Left forelimb (tissue), 1 donor: Measurements from ENCODE around the gene MSRB3.

Source experiments
- DNase-seq: peaks from one replicate; pipeline ENCODE4 v3.0.0-alpha.2; 2018; ENCODE audit warnings: low spot score

MSRB3 gene

DNA sequence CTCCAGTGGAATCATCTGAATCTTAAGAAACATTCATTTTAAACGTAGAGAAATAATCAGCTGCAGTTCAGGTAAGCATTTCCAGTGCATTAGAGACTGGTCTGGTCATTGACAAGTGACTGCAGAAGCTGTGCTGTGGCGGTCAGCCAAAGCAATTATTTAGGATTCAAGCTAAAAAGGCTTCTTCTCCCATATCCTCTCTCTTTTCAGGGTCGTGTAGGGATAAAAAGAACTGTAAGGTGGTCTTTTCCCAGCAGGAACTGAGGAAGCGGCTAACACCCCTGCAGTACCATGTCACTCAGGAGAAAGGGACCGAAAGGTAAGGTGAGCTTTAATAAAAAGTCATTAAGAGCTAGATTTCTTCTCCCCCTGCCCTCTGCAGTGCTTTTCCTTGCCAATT is 48.1 kb downstream of the MSRB3 start:
- DNase-seq, result no peak

DNA sequence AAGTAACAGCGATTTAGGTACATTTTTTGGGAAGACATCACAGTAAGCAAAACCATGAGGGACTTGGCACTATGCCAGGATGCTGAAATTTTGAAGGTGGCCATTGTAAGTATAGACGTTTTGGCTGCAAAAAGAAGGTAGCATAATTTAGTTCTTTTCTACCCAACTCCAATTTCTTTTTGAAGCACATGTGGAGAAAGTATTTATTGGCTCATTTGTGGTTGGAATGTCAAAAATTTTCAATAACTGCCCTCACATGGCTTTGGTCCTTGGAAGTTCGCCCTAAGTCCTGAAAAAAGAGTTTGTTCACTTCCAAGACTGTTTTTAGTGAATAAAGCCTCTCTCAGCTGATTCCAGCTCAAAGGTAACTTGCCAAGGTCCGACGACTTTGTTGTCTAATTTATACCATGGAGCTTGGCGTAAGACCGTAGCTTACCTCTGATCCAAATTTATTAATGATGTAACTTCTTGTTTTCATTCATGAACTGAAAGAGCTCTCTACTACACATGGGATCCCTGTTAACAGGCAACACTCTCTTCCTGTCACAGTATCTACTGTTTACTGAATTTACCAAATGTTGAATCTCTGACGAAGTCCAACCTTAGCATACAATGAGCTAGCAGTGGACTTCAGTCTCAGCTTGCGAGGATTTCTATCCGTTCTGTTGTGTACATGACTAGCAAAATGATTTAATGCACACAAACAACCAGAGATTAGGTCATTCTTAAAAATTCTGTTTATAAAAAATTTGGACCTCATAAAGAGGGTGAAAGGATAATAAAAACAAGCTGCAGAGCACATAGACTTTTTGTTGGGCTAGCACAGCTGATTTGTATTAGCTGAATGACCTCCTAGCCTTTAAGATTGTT is 49.0 kb downstream of the MSRB3 start:
- DNase-seq, result no peak

DNA sequence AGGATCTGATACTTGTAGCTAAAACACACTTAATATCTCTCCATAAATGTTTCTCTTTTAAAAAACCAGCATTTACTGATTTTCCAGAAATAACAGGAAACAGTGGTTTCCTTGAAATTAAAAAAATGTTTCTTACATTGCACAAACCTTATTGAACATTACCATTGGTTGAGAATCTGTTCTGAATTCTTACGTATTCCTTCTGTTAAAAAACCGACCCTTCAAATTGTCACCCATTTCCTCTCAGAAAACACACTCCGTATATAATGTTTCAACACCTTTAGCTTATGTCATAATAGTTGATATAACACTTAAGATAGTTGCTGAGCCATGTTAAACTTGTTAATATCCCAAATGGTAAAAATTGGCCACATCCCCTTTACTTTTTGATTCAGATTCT is 51.2 kb downstream of the MSRB3 start:
- DNase-seq, result no peak

DNA sequence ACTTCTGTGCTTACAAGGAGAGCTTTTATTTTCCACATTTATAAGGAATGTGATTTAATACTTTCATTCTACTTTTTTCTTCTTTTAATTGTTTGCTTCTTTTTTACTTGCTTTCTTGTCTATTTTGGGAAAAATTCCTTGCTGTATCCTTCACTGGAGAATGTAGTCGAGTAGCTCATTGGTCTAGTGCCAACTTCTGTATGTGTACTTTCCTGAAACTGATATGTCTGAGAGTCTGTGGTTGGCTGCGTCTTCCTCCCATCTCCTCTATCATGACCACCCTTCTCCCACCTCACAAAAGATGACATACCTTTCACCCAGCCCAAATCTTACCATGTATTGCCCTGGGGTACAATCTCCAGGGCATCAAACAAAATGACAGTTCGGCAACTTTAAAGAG is 51.8 kb downstream of the MSRB3 start:
- DNase-seq, result no peak

DNA sequence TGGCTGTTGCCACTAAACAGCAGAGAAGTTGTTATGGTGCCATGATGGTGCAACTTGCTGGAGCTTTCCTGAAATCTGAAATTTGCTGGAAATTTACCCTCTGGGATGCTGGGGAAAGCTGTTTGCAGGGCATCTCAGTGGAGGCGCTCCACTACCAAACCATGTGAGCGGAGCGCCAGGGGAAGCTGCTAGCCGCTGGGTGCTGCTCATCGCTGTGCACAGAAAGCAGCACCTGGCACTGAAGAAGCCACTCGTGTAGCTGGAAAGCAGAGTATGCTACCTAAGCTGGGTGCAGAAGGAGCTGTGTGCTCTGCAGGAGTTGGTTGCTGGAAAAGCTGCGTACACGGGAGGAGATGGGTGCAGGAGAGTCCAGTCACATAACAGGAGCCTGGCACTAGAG is 53.0 kb downstream of the MSRB3 start:
- no peak for DNase-seq

DNA sequence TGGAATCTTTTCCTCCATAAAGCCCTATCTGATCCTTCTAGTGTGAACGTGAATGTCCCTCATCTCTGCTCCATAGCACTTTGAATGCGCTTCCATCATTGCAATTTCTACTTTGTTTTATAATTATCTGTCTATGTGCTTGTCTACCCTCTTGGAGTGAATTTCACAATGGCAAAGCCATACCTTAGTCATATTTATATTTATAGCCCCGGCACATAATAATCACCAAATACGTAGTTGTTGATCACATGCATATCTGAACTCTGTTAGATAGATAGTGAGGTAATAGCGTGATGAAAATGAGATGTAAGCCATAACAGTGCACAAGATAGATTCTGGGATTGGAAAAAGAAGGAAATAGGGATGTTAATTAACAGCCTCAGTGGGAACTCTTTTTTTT is 55.2 kb downstream of the MSRB3 start:
- DNase-seq, result no peak

DNA sequence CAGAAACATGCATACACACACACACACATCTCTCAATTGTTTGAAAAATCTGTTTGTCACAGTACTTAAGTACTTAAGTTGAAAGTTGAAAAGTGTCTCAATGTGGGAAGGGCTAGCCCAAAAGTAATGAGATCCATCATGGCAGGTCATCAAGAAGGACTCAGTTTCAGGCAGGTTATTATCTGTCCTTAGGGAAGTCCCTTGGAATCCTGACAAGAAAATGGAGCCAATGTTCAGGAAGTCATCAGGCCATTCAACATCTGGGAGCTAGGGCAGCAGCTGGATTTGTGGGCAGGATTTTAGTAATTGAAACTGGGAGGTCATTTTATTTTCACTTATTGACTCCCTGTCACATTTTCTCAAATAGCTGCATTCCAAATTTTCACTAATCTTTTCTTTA is 56.0 kb downstream of the MSRB3 start:
- DNase-seq, result no peak

DNA sequence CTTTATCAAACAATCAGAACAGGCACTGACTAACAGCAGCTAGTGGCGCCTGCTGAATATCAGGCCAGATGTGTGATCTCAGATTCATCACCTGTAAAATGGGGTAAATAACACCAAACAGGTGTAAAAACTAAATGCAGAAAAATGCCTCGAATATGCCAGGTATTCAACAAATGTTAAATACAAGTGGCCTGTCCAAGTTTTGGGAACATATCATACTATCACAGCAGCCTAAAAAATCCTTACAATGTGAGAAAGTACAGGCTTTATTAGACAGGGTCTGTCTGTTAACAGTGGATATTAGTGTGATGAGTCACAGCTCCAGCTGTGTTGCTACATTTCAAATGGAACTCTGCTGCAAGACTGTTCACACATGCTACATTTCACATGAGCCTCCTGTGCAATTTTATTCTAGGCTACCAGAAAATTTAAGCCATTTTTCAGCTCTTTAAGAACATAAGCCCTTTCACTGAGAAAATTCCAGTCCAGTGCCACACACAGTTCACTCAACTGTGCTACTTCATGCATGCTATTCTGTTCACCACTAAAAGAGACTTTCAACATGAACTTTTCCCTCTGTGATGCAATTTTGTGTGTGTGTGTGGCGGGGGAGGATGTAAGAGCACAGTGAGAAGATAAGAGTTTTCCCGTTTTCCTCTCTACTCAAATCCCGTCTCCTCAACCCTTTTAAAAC is 56.7 kb downstream of the MSRB3 start:
- no peak for DNase-seq

DNA sequence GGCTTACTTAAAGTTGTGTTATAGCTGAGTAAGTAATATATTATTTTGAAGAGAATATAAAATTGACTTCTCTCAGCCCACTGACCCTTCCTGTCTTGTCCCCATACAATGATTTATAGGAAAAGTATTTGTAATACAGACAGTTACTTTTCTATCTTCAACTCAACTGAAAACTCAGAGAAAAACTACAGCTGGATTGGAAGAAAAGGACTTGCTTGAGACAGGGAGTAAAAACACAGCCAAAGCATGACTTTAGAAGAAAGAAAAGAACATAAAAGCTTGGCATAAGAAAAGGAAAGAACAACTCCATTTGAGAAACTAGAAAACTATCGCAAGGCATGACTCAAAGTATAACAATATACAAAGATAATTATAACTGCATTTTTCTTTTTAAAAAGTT is 57.5 kb downstream of the MSRB3 start:
- no peak for DNase-seq

DNA sequence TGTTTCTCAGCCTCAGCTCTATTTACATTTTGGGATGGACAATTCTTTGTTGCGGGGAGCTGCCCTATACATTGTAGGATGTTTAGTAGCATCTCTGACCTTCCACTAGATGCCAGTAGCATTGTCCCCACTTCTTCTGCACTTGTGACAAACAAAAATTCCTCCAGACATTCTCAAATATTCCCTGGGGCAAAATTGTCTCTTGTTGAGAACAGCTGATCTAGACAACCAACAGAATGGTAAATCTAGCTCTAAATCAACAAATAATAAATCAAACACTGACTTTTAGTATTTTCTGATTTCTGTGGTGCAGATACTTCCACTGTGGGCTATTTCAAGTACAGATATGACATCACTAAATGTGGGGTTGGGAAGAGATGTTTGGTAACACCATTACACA is 60.7 kb downstream of the MSRB3 start:
- no peak for DNase-seq

DNA sequence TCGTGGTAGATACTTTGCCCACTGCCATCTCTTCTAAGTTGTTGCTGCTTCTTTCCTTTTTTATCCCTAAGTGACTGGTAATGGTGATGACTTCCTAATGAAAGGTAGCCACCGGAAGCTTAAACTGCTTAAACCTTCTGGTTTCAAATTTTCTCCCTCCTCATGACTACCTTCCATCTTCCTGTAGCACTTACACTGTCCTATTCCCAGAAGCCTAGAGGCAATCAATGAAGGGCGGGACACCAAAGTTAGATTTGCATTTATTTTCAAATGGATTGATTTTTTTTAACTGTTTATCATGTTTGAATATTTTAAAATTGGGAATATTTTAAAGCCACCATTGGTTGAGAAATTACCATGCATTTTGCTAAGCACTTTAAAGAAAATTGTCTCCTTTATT is 64.7 kb downstream of the MSRB3 start:
- DNase-seq, result no peak

DNA sequence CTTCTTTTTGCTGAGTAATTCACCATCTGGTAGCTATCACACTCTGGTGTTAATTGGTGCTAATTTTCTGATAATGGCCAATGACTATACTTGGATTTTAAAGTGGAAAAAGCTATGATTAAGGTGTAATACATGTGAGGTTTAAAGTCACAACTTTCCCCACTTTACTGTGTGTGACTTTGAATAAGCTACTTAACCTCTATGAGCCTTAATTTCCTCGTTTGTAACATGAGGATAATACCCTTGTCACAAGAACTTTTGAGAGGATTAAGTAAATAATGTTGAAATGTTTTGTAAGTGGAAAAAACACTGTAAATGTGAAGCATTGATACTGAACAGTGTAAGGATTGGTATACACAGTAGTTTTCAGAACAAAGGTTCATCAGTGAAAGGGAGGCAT is 65.3 kb downstream of the MSRB3 start:
- DNase-seq, result no peak

DNA sequence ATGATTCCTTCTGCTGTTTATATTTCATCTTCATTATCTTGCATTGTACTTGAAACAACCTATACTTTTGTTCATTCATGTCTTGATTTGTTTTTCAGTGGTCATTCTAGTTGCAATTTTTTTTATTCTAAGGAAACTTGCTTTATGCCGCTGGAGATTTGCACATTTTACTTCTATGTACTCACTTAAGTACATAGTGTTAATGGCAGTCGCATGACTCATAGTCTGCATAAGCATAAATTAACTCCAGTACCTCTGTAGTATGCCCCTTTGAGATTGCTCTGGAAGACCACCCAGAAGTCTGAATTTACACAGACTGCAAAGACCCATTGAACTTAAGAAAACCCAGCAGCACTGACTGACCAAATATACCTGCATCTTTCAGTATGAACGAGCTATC is 77.0 kb downstream of the MSRB3 start:
- no peak for DNase-seq

DNA sequence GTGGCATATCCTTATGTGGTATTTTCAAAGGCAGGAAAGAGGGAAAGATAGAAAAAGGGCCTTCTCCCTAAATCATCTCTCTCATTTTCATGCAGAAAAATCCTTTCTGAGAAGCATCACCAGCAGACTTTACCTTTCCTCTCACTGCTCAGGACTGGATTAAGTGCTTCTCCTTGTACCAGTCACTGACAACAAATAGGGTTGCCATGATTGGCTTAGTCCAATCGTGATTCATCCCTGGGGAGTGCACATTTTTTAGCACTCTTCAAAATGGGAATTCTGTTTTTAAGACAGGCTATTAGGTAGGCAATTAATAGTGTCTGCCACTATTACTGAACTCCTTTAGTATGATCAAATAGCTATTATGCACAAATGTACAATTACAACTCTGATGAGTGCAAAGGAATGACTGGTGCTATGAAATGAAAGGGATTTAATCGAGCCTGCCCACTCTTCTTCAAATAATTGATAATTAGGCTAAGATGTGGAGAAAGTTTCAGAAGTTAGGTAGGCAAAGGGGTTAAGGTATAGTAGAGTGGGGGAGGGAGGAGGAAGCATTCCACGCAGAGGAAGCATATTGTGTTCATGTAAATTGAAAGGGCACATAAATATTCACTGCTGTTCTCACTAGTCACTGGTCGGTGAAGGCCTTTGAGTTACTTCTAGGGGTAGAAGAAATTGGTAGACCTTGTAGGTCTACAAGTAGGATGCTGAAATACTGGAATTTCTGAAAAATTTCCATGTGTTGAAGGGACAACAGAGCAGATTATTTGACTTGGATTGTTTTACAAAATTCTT is 84.0 kb downstream of the MSRB3 start:
- no peak for DNase-seq

DNA sequence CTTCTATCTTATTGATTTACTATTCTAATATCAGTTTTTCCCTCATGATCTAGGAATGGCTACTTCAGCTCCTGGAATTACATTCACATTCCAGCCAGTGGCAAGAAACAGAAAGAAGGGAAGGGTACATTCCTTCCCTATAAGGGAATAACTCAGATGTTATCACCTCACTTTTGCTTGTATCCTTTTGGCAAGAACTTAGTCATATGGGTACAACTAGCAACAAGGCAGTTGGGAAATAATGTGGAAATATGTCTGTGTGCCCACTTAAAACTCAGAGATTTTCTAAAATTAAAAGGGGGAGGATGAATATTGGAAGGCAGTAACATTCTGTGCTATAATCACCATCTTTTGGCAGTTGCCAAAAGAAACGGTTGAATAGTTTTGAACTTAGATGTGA is 85.6 kb downstream of the MSRB3 start:
- DNase-seq, result no peak

DNA sequence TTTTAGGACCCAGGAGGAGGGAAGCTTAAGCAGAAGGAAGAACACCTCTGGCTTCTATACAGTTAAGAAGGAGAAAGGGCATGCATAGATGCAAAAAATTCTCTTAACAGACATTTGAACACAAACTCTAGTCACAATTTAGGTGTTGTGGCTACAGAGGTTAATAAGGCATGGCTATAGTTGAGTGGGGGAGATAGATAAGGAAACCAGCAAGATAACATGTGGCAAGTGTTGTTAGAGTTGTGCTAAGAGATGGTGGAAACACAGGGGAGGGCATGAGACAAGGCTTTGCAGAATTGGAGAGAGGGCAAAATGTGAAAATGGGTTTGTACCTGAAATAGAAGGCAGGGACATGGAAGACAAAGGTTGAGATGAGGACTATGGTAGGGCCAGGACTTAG is 88.9 kb downstream of the MSRB3 start:
- no peak for DNase-seq

DNA sequence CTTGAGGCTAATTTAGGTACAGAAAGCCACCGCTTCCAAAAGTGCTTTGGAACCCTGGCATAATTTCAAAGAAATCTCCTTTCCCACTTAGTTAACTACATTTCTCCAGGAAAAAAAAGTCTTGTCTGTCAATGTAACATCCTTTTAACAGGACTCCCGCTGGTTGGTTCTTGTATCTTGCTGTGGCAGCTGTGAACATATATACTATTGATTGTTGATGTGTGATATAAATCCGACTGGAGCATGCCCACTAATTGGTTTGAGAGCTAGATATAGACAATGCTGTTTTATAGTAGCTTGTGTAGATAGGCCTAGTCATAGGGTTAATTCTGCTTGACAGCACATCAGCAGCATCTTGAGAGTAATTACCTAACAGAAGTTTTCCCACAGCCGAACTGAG is 89.6 kb downstream of the MSRB3 start:
- no peak for DNase-seq

DNA sequence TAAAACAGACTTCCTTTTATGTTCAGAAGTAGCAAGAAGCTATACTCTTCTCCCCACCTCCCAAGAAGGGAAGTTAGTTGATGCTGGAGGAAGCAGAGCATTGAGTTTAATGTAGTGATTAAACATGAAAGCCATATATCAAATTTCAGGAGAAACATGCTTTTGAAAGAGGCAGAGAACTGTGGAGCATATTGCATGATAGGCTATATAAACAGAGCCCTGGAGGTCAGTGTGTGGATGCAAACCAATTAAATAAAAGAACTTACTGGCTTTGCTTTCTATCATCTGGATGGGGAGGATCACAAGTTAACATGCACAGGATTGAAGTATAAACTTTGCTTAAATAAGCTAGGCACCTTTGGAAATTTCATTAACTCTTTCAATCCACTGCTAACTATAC is 94.1 kb downstream of the MSRB3 start:
- no peak for DNase-seq

DNA sequence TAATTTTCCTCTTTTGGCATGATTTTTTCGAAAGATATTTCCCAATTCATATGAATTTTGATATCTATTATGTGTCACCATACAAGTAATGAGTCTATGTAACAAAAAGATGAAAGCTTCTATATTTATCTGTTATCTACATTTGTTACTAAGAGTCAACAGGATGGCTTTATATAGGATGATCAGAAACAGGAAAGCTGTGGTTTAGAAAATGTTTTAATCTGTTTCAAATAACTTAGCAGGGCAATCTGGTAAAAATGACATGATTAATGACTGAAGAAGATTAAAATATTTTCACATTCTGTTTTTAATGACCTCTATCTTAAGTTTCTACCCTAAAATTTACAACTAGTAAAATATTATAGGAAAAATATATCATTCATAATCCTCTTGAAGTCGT is 105.8 kb downstream of the MSRB3 start:
- DNase-seq, result no peak

DNA sequence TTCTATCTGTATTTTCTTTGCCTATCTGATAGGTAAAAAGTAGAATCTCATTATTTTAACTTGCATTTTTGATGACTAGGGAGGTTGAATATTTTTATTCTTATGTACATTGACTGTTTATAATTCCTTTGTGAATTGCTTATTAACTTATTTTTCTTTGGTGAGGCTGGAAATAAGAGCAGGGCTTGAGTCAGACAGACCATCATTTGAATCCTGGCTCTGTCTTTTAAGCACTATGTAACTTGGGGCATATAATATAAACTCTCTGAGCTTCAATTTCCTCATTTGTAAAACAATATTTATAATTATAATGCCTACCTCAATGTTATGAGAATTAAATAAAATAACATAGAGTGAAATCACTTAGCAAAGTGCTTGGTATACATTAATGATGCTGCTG is 108.9 kb downstream of the MSRB3 start:
- no peak for DNase-seq

DNA sequence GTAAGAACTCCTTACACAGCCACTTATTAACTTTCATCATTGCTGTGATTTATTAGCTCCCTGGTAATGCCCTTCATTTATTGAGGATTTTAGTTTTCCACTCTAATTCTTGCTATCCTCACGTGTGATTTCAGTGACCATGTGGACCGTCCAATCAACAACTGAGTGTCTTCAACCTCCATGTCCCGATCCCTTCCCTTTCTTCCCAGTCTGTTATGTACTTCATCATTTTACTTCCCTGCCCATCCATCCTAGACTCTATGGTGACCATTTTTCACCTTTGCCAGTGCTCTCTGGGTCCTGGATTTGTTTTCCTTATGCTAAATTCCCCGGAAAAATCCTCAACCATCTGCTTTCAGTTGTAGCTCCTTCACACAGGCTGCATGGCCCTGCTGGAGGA is 111.0 kb downstream of the MSRB3 start:
- no peak for DNase-seq

DNA sequence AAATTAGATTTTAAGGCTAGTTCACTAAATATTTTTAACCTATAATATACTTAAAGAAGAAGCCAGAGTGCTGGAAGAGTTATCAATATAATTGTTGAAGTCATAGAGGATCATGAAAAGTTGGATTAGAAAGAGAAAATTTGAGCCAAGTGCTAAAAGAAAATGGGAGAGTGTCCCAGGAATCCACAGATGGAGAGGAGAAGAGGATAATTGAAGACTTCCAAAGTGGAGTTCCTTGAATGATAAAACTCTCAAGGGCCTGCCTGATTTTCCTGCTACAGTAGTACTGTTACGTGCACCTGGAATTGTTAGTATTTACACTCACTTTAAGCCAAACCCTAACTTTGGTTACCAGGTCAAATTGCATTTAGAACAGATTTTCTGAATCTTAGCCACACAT is 113.2 kb downstream of the MSRB3 start:
- no peak for DNase-seq

DNA sequence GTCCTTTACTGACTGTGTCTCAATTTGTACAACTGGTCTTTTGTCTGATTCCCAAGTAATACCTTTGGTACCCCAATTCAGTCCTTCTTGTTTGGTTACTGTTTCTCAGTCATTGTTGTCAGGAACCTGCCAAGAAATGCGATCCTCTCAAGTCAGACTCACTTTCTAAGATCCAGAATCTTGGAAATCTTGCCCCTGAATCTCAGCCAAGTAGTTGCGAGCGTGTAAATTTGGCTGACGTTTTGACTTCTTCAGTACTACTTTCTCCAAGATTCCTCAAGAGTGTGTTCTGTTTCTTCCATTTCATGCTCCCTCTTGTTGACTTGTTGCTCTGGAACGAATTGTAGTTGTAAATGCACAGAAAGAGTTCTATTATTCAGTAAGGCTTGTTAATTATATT is 114.0 kb downstream of the MSRB3 start:
- no peak for DNase-seq
